NB4 (cell line): ENCODE measurements around the gene MTHFD2L.

Experiments
- CTCF ChIP-seq: IDR thresholded peaks from one replicate; pipeline ENCODE4 v1.5.1; 2012; ENCODE audit warnings: low read depth, low read length
- MYC ChIP-seq: IDR thresholded peaks from 2 replicates; pipeline ENCODE4 v1.6.1; 2011; ENCODE audit warnings: low read depth, low read length
- POLR2A ChIP-seq: IDR thresholded peaks from 2 replicates; pipeline ENCODE4 v1.6.1; 2011; ENCODE audit warnings: mild to moderate bottlenecking; ENCODE audit not compliant: insufficient read length; ENCODE audit errors: extremely low read depth
- TF ChIP-seq, protein P1 (sequence below): IDR thresholded peaks from 2 replicates; pipeline ENCODE4 v1.6.1; 2011; ENCODE audit warnings: low read depth, low read length

DNA sequence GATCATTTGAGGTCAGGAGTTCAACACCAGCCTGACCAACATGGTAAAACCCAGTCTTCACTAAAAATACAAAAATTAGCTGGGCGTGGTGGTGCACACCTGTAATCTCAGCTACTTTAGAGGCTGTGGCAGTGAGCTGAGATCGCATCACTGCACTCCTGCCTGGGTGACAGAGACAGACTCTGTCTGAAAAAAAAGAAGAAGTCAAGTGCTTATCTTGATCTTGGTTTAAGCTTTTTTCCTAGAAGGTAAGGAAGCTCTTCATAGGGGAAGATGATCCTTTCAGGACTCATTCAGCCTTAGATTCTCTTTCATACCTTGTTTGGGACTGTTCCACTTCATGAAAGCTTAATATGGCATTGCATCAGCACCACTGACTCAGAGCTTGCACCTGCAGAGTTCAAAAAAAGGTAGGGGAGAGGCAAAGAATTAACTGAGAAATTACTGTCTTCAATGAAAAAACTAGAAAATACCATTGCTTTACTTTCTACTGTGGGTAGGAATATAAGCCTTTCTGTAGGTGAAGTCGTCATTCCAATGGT is 79.6 kb downstream of the MTHFD2L start:
- TF ChIP-seq, protein P1, sequence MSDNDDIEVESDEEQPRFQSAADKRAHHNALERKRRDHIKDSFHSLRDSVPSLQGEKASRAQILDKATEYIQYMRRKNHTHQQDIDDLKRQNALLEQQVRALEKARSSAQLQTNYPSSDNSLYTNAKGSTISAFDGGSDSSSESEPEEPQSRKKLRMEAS: no peak
- TF ChIP-seq CTCF: no peak
- no peak for TF ChIP-seq POLR2A
- no peak for TF ChIP-seq MYC
